HL-60 (cell line): ENCODE data around the gene VDAC2.

Source experiments
- CTCF ChIP-seq: IDR thresholded peaks from one replicate; pipeline ENCODE4 v1.5.1; 2011; ENCODE audit warnings: low read length, control low read depth, inconsistent platforms; ENCODE audit not compliant: insufficient read depth
- GABPA ChIP-seq: IDR thresholded peaks from 2 replicates; pipeline ENCODE4 v1.6.1; 2012; ENCODE audit warnings: low read depth
- POLR2AphosphoS5 ChIP-seq: IDR thresholded peaks from 2 replicates; pipeline ENCODE4 v1.6.1; 2012; ENCODE audit warnings: low read depth
- TF ChIP-seq, protein P1 (sequence below): IDR thresholded peaks from 2 replicates; pipeline ENCODE4 v1.6.1; 2012; ENCODE audit warnings: low read depth; ENCODE audit not compliant: insufficient replicate concordance

DNA sequence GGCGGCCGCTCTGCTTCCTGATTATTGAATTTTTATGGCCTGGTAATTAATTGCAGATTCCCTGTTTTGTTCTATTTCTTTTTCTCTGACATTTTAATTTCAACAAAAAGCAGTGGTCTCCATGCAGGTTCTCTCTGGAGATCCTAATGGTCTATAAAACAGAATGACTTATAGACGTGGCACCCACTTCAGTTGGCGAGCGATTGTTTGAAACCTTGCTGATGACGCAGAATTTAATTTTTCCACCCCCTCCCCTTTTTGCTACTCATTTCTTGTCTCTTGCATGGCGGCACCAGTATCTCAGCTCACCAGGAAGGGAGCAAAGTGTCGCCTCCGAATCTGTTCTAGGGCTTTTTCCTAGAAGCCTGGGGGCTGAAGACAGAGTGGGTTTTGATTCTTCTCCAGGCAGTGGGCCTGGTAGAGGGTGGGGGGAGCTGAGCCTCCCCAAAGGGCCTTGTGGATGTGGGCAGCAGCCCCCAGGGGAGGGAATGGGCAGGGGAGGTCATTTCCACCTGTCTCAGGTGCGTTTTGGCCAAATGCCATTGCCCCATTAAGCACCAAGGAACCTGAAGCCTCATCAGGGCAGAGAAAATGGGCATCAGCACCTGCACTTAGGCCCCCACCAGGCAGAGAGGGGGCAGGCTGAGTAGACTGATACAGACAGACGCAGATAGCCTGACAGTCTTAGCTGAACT lies 28.6 kb downstream of the VDAC2 start:
- TF ChIP-seq CTCF, result no peak
- no peak for TF ChIP-seq POLR2AphosphoS5
- no peak for TF ChIP-seq GABPA
- TF ChIP-seq, protein P1, sequence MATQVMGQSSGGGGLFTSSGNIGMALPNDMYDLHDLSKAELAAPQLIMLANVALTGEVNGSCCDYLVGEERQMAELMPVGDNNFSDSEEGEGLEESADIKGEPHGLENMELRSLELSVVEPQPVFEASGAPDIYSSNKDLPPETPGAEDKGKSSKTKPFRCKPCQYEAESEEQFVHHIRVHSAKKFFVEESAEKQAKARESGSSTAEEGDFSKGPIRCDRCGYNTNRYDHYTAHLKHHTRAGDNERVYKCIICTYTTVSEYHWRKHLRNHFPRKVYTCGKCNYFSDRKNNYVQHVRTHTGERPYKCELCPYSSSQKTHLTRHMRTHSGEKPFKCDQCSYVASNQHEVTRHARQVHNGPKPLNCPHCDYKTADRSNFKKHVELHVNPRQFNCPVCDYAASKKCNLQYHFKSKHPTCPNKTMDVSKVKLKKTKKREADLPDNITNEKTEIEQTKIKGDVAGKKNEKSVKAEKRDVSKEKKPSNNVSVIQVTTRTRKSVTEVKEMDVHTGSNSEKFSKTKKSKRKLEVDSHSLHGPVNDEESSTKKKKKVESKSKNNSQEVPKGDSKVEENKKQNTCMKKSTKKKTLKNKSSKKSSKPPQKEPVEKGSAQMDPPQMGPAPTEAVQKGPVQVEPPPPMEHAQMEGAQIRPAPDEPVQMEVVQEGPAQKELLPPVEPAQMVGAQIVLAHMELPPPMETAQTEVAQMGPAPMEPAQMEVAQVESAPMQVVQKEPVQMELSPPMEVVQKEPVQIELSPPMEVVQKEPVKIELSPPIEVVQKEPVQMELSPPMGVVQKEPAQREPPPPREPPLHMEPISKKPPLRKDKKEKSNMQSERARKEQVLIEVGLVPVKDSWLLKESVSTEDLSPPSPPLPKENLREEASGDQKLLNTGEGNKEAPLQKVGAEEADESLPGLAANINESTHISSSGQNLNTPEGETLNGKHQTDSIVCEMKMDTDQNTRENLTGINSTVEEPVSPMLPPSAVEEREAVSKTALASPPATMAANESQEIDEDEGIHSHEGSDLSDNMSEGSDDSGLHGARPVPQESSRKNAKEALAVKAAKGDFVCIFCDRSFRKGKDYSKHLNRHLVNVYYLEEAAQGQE, result no peak
